Right renal cortex interstitium (tissue), 3 donors: ENCODE data around the gene SLC6A8. TPM values are rescaled to one million over a fixed set of nuclear protein-coding genes. Genes with fewer than 3 reads are reported as not detected.
"Not testable (repeated sequence)": the region's sequence is repeated elsewhere in the genome, so short reads cannot be mapped to it uniquely, and the experiment has no call there.

Experiments used
- DNase-seq, 3 donors: peaks; one replicate each; pipeline ENCODE4 v3.0.0-alpha.2; 2013; ENCODE audit warnings: low read depth in 3 of 3, low spot score in 2 of 3
- polyA plus RNA-seq, 3 donors: library from polyadenylated mRNA; unstranded; fragments of 120-200 nt; gene quantifications; one replicate each; pipeline ENCODE4 v1.2.1, GENCODE V29; 2013; ENCODE audit not compliant: insufficient read length in 3 of 3

Gene SLC6A8
- polyA plus RNA-seq, 3 donors: 39.9 to 47.3 (median 40.5) TPM

GRCh38 chrX:153670748-153671588 lies 16.8 kb upstream of the SLC6A8 start:
- no peak for DNase-seq

GRCh38 chrX:153671589-153672530 lies 15.9 kb upstream of the SLC6A8 start:
- DNase-seq: no peak

GRCh38 chrX:153672531-153673427 lies 14.9 kb upstream of the SLC6A8 start:
- no peak for DNase-seq

GRCh38 chrX:153673428-153674218 lies 14.1 kb upstream of the SLC6A8 start, which contains the start of gene PNCK:
Gene PNCK, minus strand, starts transcription at chrX:153673813. Its CDS starts 737 bp downstream, at chrX:153673076.
- no peak for DNase-seq

DNA sequence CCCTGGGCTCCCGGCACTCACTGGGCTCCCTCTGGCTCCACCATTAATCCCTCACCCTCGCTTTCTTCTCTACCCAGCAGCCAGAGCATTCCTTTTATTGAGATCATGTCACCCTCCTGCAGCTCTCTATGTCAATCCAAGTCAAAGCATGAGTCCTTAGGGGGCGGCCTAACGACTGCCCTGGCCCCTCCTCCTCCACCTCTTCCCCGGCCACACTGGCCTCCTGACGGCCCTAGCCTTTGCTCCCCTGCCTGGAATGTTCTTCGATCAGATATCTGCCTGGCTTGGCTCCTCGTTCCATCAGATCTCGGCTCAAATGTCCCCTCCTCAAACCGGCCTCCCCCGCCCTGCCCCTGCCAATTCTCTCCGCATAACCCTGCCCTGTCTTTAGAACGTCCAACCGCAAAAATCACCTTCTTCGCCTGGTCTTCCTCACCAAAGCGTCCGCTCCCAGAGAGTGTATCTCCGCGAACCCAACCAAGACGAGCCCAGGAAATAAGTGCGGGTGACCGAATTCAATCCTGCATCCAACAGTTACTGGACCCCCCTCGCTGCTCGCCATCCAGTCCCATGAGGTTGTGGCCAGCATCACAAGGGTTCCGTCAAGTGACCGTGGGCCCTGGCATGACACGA lies 13.4 kb upstream of the SLC6A8 start:
- DNase-seq: no peak

DNA sequence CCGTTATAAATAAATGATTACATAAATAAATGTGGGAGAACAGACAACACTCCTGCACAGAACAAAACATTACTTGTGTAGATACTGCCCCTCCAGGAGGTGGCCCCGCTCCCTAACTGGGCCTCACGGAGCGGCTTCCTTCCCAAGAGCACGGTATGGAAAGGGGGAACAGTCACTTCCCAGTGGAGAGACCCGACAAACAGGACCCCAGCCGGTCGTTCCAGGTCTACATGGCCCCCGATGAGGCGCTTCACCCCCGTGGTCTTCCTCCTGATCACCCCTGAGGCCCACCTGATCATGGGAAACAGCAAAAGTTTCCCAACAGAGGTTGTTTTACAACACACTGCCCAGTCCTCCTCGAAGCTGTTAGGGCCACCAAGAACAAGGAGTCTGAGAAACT lies 6.6 kb upstream of the SLC6A8 start:
- no peak for DNase-seq

DNA sequence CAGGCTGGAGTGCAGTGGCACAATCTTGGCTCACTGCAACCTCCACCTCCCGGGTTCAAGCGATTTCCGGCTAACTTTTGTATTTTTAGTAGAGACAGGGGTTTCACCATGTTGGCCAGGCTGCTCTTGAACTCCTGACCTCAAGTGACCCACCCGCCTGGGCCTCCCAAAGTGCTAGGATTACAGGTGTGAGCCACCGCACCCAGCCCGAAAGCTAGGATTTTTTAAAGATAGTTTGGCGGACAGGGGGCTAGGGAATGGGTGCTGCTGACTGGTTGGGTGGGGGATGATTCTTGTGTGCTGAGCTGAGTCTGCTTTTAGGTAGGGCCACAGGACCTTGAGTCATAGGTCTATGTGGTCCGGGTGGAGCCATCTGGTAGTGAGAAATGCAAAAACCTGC lies 4.2 kb upstream of the SLC6A8 start:
- DNase-seq: not testable (repeated sequence)

- no peak for DNase-seq
These were observed 3.1 kb upstream of the SLC6A8 start for GRCh38 chrX:153684467-153685155.

- DNase-seq: no peak
These were observed 2.6 kb upstream of the SLC6A8 start for GRCh38 chrX:153685156-153685536.

DNA sequence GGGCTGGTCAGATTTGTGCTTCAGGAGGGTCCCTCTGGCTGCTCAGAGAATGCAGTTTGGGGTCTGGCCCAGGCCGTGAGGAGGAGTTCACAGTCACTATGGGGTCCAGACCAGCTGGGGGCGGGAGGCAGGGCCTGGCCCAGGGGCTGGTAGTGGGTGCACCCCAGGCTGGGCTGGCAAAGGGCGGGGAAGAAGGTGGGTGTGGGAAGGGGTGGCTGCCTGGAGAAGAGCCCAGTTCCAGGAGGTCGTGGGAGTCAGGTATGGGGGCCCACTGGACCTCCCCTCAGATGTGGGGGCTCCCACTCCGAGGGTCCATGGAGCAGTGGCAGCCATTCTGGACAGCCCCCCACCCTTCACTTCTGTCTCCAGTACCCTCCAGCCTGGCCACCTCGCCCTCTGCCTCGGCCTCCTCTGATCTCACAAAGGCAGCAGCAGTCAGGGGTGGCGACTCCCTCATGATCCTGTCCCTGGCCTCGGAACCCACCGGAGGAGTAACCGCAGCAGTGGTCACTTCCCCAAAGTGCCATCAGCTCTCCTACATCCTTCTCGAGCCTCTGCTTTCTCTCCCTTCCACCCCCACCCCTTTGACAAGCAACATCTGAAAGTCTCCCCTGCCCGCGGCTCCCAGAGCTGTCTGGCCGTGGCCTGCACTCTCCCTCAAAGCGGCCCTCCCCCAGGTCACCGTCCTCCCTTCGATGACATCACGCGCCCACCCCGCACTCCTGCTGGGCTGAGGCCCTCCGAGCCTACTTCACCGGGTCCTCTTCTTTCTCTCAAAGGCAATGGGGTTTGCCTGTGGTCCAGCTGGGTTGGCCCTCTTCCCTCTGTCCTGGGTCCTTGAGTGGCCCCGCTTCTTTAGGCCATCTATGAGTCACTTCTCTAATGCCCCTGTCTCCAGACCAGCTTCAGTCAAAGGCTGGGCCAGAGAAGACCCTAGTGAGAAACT lies 1.7 kb upstream of the SLC6A8 start:
- DNase-seq: no peak

DNA sequence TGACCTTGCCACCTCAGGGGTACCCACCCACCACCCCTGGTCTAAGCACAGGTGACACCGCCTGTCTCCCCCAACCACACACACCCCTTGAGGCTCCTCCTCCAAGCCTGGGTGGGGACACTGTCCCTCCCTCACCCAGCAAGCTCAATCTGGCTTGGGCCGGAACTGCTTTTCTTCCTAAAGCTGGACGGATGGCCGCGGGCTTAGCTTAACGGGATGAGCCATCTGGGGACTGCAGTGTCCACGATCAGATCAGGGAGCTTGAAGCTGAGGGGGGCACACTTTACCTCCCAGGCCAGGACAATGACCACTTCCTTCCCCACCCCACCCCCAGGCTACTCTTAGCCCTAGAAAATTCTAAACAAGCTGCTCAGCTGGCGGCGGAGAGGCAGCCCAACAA lies 1.0 kb upstream of the SLC6A8 start:
- DNase-seq: no peak

DNA sequence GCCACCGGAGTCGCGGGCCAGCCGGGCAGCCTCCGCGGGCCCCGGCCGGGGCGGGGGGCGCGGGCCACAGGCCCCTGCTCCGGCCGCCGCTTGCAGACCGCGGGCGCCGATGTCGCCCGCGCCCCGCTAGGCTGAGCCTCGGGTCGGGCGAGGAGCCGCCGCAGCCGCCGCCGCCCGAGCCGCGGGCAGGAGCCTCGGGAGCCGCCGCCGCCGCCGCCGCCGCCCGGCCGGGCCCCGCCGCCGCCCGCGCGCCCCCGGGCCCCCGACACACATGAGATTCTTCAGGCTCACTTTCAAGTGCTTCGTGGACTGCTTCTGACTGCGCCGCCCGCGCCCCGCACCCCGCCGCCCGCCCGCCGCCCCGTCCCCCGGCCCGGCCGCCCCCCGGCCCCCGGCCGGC lies 345 bp downstream of the SLC6A8 start:
- no peak for DNase-seq

DNA sequence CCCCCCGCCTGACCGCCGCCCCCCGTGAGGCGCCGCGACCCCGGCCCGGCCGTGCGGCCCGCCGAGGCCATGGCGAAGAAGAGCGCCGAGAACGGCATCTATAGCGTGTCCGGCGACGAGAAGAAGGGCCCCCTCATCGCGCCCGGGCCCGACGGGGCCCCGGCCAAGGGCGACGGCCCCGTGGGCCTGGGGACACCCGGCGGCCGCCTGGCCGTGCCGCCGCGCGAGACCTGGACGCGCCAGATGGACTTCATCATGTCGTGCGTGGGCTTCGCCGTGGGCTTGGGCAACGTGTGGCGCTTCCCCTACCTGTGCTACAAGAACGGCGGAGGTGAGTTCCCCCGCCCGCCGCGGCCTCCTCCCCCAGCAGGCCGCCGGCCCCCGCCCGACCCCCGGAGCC lies 780 bp downstream of the SLC6A8 start:
- DNase-seq: no peak

DNA sequence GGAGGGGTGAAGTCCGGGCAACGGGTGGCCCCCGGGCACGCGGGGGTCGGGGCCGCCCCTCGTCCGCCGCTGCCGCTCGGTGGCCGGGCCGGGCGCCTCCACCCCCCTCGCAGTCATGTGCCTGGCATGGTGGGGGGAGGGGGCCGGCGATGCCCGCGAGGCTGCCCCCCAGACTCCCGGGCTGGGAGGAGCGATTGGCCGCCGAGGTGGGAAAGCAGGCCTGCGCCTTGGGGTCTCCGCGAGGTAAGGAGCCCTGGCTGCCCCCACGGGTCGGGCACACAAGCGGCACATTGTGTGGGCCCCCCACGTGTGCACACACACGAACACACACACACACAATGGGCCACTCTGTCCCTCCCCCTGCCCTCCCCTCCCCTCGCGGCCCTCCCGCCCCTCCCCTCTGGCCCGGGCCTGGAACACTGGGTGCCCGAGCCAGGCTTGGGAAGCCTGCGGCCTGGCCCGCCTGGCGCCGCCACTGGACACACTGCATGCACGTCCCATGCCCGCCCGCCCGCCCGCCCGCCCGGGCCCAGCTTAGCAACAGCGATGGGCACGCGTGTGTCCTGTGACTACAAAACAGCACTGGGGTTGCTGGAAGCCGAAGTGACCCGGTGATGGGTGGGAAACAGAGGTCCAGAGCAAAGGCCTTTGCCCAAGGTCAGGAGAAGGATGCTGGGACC lies 1.3 kb downstream of the SLC6A8 start:
- no peak for DNase-seq

- DNase-seq: no peak
These were observed 2.1 kb downstream of the SLC6A8 start for GRCh38 chrX:153689654-153690465.

- no peak for DNase-seq
These were observed 2.7 kb downstream of the SLC6A8 start for GRCh38 chrX:153690466-153690865.
